ENCODE measurements around the gene OTUD5. TPM values are rescaled to one million over a fixed set of nuclear protein-coding genes. Genes with fewer than 3 reads are reported as not detected.

Gene OTUD5
- total and polyA plus RNA-seq, 3 donors from 2014 or later: 36.2 to 77.1 (median 74.3) TPM

DNA sequence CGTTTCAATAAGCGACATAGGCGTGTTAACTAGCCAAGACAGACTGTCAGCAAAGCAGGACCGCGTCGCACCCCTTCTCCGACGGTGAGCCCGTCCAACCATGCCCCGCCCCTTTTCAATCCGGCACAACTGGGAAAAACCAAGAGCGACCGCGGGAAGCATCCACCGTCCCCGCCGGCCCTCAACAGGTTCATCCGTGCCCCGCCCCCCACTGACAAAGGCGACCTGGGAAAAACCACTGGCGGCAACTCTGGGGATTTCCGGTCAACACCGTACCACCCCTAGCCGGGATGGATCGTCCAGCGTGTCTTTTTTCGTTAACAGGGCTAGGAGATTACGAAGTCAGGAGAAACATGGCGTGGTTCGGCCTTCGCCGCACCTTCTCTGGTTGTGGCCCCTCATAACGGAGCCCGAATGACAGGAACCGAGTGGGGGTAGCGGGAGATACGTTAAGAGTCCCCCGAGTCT lies 60.2 kb downstream of the OTUD5 start:
- Histone ChIP-seq H3K4me3 (peak overlapping the region; percentile 63 to 80), H3K4me1 (peaks cover 5% of the 10 kb centered on the region), H3K27ac (peak overlapping the region; percentile 91 to 93), H3K27me3 (no peaks in the 10 kb centered on the region), H3K9me3 (no peaks in the 10 kb centered on the region), H3K36me3 (ENCODE audit: low read depth, missing control alignments) (no peaks in the 10 kb centered on the region)
- WGBS, 2 donors: 1% methylated on average over 35 of the region's 38 CpGs; no CpG with 5 or more reads in 1 of the 2 donors
- intact Hi-C loops (cut with DNase I; ENCODE audit: low total_unique reads): no loop called here
- peak; percentile 89 for DNase-seq
- no peak for TF ChIP-seq POLR2A (IDR thresholded peaks at IDR 0.05)
- TF ChIP-seq, protein P1, sequence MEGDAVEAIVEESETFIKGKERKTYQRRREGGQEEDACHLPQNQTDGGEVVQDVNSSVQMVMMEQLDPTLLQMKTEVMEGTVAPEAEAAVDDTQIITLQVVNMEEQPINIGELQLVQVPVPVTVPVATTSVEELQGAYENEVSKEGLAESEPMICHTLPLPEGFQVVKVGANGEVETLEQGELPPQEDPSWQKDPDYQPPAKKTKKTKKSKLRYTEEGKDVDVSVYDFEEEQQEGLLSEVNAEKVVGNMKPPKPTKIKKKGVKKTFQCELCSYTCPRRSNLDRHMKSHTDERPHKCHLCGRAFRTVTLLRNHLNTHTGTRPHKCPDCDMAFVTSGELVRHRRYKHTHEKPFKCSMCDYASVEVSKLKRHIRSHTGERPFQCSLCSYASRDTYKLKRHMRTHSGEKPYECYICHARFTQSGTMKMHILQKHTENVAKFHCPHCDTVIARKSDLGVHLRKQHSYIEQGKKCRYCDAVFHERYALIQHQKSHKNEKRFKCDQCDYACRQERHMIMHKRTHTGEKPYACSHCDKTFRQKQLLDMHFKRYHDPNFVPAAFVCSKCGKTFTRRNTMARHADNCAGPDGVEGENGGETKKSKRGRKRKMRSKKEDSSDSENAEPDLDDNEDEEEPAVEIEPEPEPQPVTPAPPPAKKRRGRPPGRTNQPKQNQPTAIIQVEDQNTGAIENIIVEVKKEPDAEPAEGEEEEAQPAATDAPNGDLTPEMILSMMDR (IDR thresholded peaks at IDR 0.05): no peak

DNA sequence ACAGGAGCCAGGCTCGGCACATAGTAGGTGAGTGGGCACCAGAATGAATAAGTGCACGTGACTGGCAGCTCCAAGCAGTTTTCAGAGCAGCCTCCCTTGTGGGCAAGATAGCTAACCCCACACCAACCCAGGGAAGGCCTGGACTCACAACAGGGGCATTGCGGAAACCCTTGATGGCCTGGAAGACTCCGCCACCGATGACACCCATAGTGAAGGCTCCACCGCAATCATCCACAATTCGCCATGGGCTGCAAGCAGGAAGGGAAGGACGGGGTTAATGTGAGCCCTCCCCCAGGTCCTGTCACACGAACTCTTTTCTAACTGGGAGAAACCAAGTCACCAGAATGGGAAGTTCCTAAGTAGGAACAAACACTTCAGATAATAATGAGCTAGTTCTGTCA lies 60.8 kb downstream of the OTUD5 start:
- Histone ChIP-seq H3K9me3 (no peaks in the 10 kb centered on the region), H3K27me3 (no peaks in the 10 kb centered on the region), H3K27ac (peak overlapping the region; percentile 91 to 93), H3K4me3 (peak overlapping the region; percentile 63 to 80), H3K36me3 (ENCODE audit: low read depth, missing control alignments) (no peaks in the 10 kb centered on the region), H3K4me1 (peaks cover 5% of the 10 kb centered on the region)
- no peak for DNase-seq
- intact Hi-C loops (cut with DNase I; ENCODE audit: low total_unique reads): no loop called here
- no peak for TF ChIP-seq POLR2A (IDR thresholded peaks at IDR 0.05)
- TF ChIP-seq, protein P1 (IDR thresholded peaks at IDR 0.05): no peak
- 0 to 25% methylated on average over 1 to 9 of the region's 9 CpGs for WGBS, 2 donors

DNA sequence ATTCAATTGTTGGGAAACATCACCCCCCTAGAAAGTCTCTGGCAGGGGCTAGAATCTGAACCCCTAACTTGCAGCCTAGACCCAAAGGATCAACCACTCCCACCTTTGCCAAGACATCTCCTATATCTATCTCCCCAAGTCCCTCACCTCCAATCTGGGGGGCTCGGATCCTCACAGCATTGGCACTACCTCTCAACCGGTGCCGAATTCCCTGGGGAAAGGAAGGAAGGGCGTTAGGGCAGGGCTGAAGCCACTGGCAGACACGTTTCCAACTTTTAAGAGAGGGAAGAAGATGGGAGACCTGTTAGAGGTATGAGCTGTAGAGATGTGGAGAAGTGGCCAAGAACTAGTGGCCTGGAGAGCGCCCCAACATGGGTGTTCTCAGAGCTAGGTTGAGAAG lies 62.5 kb downstream of the OTUD5 start:
- H3K9me3 ChIP-seq: no peaks in the 10 kb centered on the region
- no peaks in the 10 kb centered on the region for H3K27me3 ChIP-seq
- no peak overlapping the region for H3K27ac ChIP-seq
- DNase-seq: no peak
- WGBS, 2 donors: 76 to 80% methylated on average over 6 of the region's 6 CpGs
- no peak overlapping the region for H3K4me3 ChIP-seq
- intact Hi-C loops (cut with DNase I; ENCODE audit: low total_unique reads): no loop called here
- no peaks in the 10 kb centered on the region for H3K36me3 ChIP-seq (ENCODE audit: low read depth, missing control alignments)
- peaks cover 5% of the 10 kb centered on the region for H3K4me1 ChIP-seq
- no peak for TF ChIP-seq POLR2A (IDR thresholded peaks at IDR 0.05)
- TF ChIP-seq, protein P1 (IDR thresholded peaks at IDR 0.05): no peak

DNA sequence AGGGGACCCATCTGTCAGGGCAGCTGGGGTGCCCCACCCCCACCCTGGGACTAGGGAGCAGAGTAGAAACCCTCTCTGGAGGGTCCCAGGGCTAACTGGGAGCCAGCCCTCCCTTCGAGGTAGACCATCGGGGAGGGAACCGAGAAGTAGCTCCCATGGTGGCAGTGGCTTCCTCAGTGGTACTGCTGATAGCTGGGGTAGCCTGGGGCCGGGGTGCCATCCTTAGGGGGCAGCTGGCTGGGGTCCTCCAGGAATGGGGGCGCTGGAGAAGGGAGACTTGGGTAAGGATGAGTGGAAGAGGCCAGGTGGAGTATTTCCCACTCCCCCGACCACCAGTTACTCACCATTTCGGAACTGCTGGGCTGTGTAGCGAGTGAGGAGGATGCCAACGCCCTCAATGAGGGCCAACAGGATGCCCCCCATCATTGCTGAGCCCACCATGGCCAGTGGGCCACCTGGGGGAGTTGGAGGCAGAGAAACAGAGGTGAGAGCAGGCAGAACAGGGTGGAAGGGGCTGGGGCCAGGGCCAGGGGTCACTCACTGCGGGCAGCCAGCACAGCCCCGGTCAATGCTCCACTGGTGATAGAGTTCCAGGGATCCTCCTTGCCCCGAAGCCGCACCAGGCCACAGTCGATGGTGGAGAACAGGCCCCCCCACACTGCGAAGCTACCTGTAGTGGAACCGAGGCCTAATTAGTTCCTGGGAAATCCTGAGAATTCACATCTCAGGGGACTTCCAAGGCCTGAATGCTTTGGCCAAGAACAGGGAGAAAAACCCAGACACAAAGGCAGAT lies 63.7 kb downstream of the OTUD5 start:
- Histone ChIP-seq H3K4me3 (no peak overlapping the region), H3K9me3 (no peaks in the 10 kb centered on the region), H3K4me1 (peaks cover 5% of the 10 kb centered on the region), H3K36me3 (ENCODE audit: low read depth, missing control alignments) (no peaks in the 10 kb centered on the region), H3K27me3 (no peaks in the 10 kb centered on the region), H3K27ac (no peak overlapping the region)
- intact Hi-C loops (cut with DNase I; ENCODE audit: low total_unique reads): no loop called here
- 87 to 100% methylated on average over 2 to 9 of the region's 16 CpGs for WGBS, 2 donors
- no peak for TF ChIP-seq POLR2A (IDR thresholded peaks at IDR 0.05)
- TF ChIP-seq, protein P1 (IDR thresholded peaks at IDR 0.05): no peak
- no peak for DNase-seq

Data from testis (tissue), 3 donors.